Measurements from ENCODE around the gene UBAC2.
"Not testable (repeated sequence)": the region's sequence is repeated elsewhere in the genome, so short reads cannot be mapped to it uniquely, and the experiment has no call there.

The UBAC2 gene

GRCh38 chr13:99215184-99215830 is 14.7 kb downstream of the UBAC2 start:
- no peak for DNase-seq

GRCh38 chr13:99217461-99218110 is 16.9 kb downstream of the UBAC2 start:
- DNase-seq: no peak

GRCh38 chr13:99218126-99218525 is 17.5 kb downstream of the UBAC2 start:
- DNase-seq: no peak

DNA sequence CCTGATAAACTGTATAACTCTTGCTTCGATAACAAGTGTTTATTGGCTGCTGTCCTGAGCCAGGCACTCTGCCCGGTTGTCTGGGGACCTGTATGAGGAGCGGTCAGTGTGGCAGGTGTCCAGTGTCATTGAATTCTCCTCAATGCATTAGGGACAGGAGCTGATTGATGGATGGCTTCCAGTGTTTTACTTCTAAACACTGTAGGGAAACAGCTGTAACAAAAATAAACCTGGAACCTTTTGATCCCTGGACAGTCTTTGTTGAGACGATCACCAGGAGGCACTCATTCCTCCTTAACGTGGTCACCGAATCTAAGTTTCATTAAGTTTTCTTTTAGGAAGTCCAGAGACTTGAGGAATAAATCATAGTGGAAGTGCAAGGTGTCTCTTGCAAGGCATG is 17.9 kb downstream of the UBAC2 start:
- DNase-seq: no peak

DNA sequence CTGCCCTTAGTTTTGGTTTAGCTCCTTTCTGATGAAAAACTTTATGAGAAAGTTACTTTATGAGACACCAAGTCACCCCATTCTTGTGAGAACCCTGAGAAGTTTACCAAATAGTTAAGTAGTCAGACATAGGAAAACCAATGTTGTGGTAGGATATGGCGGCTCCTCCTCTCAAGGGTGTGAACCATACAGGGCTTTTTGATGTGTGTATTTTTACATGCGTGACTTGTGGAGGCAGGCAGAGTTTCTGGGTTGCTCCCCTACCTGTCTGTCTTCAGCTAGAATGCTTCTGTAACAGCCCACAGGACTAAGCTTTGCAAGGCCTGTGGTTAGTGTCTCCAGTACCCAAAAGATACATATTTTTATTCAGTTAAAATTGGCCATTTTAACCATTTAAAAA is 18.3 kb downstream of the UBAC2 start:
- DNase-seq: no peak

GRCh38 chr13:99220199-99220935 is 19.7 kb downstream of the UBAC2 start:
- DNase-seq: no peak

DNA sequence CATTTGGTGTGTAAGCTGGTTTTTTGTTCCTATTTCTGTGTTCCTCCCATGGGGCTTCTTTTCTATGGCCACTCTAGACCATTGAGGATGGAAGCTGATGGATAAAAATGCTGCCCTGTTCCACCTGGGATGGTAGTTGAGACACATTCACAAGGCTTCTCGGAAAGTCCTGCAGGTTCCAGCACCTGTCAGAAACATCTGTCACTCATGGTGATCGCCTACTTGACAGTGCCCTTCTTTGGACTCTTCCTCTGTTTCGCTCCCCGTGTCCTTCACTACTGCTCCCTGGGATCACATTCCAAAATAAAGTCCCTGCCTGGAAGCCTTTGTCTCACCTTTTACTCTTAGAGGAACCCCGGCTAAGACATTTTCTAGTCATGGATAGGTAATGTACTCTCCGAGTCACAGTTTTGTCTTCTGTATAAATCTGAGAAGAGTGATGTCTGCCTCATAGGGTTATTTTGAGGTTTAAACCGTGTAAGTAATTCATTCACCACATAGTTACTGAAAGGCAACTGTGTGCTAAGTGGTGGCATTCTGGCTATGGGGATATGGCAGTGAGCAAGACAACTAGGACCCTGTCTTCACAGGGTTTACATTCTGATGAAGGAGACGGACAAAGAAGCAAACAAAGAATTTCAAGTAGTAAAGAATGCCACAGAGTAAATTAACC is 21.0 kb downstream of the UBAC2 start:
- no peak for DNase-seq

DNA sequence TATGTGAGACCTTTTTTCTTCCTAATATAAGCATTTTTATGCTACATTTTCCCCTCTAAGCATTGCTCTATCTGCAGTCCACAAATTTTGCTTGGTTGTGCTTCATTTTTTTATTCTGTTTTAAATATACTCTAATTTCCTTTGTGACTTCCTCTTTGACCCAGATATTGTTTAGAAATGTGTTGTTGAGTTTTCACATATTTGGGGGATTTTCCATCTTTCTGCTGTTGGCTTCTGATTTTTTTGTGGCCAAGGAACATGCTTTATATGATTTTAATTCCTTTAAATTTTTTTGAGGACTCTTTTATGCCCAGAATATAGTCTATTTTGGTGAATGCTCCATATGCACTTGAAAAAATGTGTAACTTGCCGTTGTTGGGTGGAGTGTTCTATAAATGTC is 22.9 kb downstream of the UBAC2 start:
- DNase-seq: no peak

GRCh38 chr13:99224021-99224420 is 23.4 kb downstream of the UBAC2 start:
- DNase-seq: no peak

DNA sequence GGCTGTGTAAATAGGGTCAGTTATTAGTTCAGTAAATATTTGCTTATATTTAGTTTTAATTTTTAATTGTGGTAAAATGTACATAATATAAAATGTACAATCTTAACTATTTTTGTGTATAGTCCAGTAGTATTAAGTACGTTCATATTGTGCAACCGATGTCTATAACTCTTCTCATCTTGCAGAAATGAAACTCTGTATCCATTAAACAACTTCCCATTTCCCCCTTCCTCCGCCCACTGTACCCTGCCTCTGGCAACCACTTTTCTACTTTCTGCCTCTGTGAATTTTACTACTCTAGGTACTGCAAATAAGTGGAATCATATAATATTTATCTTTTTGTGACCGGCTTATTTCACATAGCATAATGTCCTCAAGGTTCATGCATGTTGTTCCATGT is 24.4 kb downstream of the UBAC2 start:
- no peak for DNase-seq

DNA sequence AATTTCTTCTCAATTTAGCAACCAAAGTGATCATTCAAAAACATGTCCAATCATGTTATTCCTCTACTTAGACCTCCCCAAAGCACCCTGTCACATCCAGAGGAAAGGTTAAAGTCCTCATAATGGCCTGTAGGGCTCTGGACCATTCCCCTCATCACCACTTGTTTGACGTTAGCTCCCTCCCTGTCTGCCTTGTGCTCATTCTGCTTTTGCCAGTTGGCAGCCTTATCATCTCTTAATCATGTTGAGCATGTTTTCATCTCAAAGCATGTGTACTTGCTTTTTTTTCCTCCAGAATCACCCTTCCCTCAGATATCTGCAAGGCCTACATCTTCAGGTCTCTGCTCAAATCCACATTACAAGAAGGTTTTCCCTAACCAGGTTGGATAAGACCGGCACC is 25.9 kb downstream of the UBAC2 start:
- no peak for DNase-seq

GRCh38 chr13:99227331-99227900 is 26.8 kb downstream of the UBAC2 start:
- no peak for DNase-seq

DNA sequence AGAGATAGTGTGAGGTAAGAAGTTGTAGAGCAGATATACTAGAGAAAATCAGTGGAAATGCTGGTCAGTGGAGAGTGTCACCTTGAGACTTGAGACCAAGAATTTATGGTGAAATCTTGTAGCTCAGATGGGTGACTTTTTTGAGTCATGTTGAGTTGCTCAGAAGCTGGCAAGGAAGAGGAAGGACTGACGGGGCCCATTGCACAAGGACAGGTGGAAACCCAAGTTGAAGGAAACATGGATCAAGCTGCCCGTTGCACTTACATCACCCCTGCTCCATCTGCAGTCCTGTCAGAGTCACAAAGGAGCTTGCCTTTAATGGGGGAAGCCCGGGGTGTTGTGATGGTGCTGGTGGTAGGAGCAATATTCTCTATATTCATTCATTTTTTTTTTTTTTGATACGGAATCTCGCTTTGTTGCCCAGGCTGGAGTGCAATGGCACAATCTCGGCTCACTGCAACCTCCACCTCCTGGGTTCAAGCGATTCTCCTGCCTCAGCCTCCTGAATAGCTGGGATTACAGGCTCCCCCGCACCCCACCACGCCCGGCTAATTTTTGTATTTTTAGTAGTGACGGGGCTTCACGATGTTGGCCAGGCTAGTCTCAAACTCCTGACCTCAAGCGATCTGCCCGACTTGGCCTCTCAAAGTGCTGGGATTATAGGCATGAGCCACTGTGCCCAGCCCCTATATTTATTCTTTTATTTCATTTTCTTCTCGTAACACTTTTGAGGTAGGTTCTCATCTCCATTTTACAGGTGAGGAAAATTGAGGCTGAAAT is 27.4 kb downstream of the UBAC2 start:
- DNase-seq: no peak

- DNase-seq: peak; percentile 86
Observed at GRCh38 chr13:99228737-99229691, 28.4 kb downstream of the UBAC2 start.

GRCh38 chr13:99230588-99230987 is 29.9 kb downstream of the UBAC2 start:
- not testable (repeated sequence) for DNase-seq

DNA sequence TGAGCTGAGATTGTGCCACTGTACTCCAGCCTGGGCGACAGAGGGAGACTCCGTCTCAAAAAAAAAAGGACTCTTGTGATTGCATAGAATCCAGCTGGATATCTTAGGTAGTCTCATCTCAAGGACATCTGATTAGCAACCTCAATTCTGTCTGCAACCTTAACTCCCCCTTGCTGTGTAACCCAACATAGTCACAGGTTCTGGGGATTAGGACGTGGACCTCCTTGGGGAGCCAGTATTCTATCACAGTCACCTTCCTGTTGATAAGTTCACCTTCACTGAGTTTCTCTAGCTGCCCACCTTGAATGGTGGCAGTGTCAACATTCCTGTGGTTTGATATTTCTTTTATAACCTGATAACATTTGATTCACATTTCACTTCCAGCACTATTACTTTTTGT is 30.3 kb downstream of the UBAC2 start:
- DNase-seq: no peak

GRCh38 chr13:99231721-99232120 is 31.1 kb downstream of the UBAC2 start:
- no peak for DNase-seq

DNA sequence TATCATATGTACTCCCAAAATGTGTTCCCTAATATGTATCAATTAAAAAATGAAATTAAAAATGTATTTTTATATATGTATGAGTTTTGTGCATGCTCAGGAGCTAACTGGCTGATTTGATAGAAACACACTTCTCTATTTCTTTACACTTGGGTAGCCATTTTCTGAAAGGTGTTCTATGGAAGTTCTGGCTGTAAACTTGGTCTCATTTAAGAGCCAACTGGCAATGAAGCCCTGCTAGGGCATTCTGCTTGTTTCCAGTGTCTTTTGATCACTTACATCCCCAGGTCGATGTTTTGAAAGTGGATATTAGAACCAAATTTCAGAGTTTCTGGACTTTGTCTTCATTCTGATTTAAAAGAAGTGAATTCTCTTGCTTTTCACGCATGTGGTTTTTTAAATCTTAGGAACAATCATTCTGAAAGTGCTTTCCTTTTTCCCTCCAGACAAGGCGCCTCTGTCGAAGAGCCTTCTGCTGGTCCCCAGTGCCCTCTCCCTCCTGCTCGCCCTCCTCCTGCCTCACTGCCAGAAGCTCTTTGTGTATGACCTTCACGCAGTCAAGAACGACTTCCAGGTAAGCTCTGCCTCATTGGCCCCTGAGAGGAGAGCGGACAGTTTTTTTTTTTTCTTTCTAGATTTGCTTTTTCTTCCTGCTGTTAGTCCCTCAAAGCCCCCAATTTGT is 37.5 kb downstream of the UBAC2 start:
- DNase-seq: no peak

DNA sequence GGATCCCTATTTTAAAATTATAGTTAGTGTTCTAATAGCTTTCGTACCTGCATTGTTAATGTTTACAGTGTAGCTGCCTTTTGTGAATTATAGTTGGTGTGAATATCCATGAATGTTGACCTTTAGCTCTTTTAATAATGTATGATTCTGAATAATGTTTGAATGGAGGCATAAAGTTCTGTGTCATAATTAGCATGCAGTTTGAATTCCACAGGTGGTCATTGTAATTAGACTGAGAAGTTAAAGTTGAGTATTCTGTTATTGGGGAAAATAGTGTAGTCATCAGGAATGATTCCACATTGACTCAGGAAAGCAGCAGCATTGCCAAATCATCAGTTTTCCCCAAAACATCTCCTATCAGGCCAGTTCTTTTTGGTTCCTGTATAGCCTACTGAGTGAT is 45.4 kb downstream of the UBAC2 start:
- no peak for DNase-seq

GRCh38 chr13:99249178-99249577 is 48.5 kb downstream of the UBAC2 start:
- not testable (repeated sequence) for DNase-seq

DNA sequence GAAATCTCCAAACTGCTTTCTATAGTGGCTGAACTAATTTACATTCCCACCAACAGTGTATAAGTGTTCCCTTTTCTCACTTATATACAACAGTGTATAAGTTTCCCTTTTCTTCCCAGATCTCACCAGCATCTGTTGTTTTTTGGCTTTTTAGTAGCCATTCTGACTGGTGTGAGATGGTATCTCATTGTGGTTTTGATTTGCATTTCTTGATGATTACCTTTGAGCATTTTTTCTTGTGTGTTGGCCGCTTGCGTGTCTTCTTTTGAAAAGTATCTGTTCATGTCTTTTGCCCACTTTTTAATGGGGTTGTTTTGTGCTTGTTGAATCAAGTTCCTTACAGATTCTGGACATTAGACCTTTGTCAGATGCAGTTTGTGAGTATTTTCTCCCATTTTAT is 49.0 kb downstream of the UBAC2 start:
- not testable (repeated sequence) for DNase-seq

Measured in fibroblast of upper back skin (primary cell).